Fibroblast of the aortic adventitia (primary cell): ENCODE results near the gene RNU7-1. TPM values are rescaled to one million over a fixed set of nuclear protein-coding genes. Genes with fewer than 3 reads are reported as not detected.

ENCODE experiments used
- DNase-seq: peaks from one replicate; pipeline ENCODE4 v3.0.0-alpha.2; 2010; ENCODE audit warnings: low read depth
- H3K4me3 ChIP-seq: 2 replicates; pipeline ENCODE4 v1.5.1; 2011; ENCODE audit warnings: low read depth, mild to moderate bottlenecking, control low read depth, low read length, moderate library complexity
- CTCF ChIP-seq: IDR thresholded peaks from 2 replicates; pipeline ENCODE4 v1.5.1; 2011; ENCODE audit warnings: mild to moderate bottlenecking, low read length, control low read depth, inconsistent platforms; ENCODE audit not compliant: insufficient read depth
- total RNA-seq: library from RNA; depleted of rRNA; stranded (reverse); fragments of >200 nt; gene quantifications from 2 replicates; pipeline ENCODE4 v1.2.3, GENCODE V29; 2012; ENCODE audit warnings: low replicate concordance

RNU7-1 gene
- total RNA-seq, 1 donor = not detected

GRCh38 chr12:6955108-6956020, 11.7 kb downstream of the RNU7-1 start:
- no peak overlapping the region for H3K4me3 ChIP-seq
- DNase-seq = no peak
- no peak for TF ChIP-seq CTCF

GRCh38 chr12:6956021-6956727, 12.6 kb downstream of the RNU7-1 start:
- TF ChIP-seq CTCF = no peak
- no peak overlapping the region for H3K4me3 ChIP-seq

GRCh38 chr12:6957151-6957701, 13.6 kb downstream of the RNU7-1 start:
- DNase-seq = no peak
- no peak for TF ChIP-seq CTCF

More at GRCh38 chr12:6956021-6956727, 12.6 kb downstream of the RNU7-1 start:
- DNase-seq = no peak

GRCh38 chr12:6957741-6958608, 14.4 kb downstream of the RNU7-1 start:
- TF ChIP-seq CTCF = no peak
- no peak overlapping the region for H3K4me3 ChIP-seq
- no peak for DNase-seq

More at GRCh38 chr12:6957151-6957701, 13.6 kb downstream of the RNU7-1 start:
- no peak overlapping the region for H3K4me3 ChIP-seq

GRCh38 chr12:6958609-6959057, 15.0 kb downstream of the RNU7-1 start:
- no peak overlapping the region for H3K4me3 ChIP-seq
- no peak for DNase-seq
- TF ChIP-seq CTCF = no peak
